Dendritic cell treated with granulocyte-macrophage colony-stimulating factor and Interleukin-4, amounts not matched to agents 40 ng/mL and 50 ng/mL, for 4 days (primary cell): ENCODE data around the gene MYOC.
"Not testable (repeated sequence)": the region's sequence is repeated elsewhere in the genome, so short reads cannot be mapped to it uniquely, and the experiment has no call there.

Experiments used
- H3K27ac Mint-ChIP-seq: one replicate; pipeline ENCODE4 v1.8.0; 2022; ENCODE audit warnings: mild to moderate bottlenecking, mixed read lengths
- H3K27me3 Mint-ChIP-seq: one replicate; pipeline ENCODE4 v1.8.0; 2022; ENCODE audit warnings: mild to moderate bottlenecking, mixed read lengths
- H3K36me3 Mint-ChIP-seq: one replicate; pipeline ENCODE4 v1.8.0; 2022; ENCODE audit warnings: low read depth, mixed read lengths
- H3K4me1 Mint-ChIP-seq: one replicate; pipeline ENCODE4 v1.8.0; 2022; ENCODE audit warnings: low read depth, mixed read lengths
- H3K4me3 Mint-ChIP-seq: one replicate; pipeline ENCODE4 v1.8.0; 2022; ENCODE audit warnings: mild to moderate bottlenecking, moderate library complexity, mixed read lengths
- H3K9me3 Mint-ChIP-seq: one replicate; pipeline ENCODE4 v1.8.0; 2022; ENCODE audit warnings: mixed read lengths
- intact Hi-C: fragments of 100-400 bp; cut with micrococcal nuclease; formaldehyde crosslinking; loops from one replicate; pipeline ENCODE4 v1.15.0; 2022

MYOC gene

DNA sequence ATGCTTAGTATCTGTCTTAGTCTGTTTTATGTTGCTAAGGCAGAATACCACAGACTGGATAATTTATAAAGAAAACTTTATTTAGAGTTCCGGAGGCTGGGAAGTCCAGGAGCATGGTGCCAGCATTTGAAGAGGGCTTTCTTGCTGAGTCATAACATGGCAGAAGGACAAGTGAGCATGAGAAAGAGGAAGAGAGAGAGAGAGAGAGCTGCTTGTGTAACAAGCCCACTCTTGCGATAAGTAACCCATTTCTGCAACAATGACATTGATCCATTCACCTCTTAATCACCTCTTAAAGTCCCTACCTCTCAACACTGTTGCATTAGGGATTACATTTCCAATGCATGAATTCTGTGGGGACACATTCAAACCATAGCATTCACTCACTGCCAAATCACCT lies 42.1 kb downstream of the MYOC start:
- no peaks in the 10 kb centered on the region for H3K36me3 Mint-ChIP-seq
- no peaks in the 10 kb centered on the region for H3K9me3 Mint-ChIP-seq
- peaks cover 6% of the 10 kb centered on the region for H3K4me1 Mint-ChIP-seq
- no peak overlapping the region for H3K27ac Mint-ChIP-seq
- H3K4me3 Mint-ChIP-seq: no peak overlapping the region
- no peaks in the 10 kb centered on the region for H3K27me3 Mint-ChIP-seq
- intact Hi-C loops: no loop called here

DNA sequence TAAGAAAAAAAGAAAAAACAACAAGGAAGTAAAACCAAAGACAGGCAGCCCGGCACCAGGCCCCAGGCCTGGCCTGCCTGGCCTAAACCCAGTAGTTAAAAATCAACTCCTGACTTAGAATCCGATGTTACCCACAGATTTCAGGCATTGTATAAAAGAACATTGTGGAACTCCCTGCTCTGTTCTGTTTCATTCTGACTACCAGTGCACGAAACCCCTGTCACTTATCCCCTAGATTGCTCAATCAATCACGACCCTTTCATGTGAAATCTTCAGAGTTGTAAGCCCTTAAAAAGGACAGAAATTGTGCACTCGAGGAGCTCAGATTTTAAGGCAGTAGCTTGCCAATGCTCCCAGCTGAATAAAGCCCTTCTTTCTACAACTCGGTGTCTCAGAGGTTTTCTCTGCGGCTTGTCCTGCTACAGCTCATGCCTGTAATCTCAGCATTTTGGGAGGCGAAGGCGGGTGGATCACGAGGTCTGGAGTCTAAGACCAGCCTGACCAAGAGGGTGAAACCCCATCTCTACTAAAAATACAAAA lies 46.0 kb downstream of the MYOC start:
- intact Hi-C loops: no loop called here
- no peak overlapping the region for H3K27ac Mint-ChIP-seq
- no peaks in the 10 kb centered on the region for H3K36me3 Mint-ChIP-seq
- no peaks in the 10 kb centered on the region for H3K9me3 Mint-ChIP-seq
- peaks cover 6% of the 10 kb centered on the region for H3K4me1 Mint-ChIP-seq
- no peaks in the 10 kb centered on the region for H3K27me3 Mint-ChIP-seq
- H3K4me3 Mint-ChIP-seq: no peak overlapping the region

DNA sequence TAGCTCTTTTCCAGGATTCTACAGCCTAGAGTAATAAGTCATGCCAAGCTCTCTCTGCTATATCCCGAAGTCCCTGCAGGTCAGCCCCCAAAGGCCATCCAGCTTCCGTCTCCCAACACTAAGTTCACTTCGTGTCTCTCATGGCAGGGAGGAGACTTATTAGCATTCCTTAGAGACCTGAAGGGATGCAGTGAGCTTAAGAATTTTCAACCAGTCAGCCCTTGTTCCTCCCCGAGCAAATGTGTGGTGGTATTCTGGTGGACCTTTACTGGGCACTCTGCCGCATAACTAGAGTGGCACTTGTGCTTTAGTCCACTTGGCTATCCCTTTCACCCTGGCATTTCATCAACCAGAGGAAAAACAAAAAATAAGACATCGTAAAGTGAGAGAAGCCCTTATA lies 49.4 kb downstream of the MYOC start:
- H3K36me3 Mint-ChIP-seq, H3K27ac Mint-ChIP-seq, H3K4me1 Mint-ChIP-seq, H3K4me3 Mint-ChIP-seq, H3K27me3 Mint-ChIP-seq, H3K9me3 Mint-ChIP-seq, intact Hi-C loops: not testable (repeated sequence)

DNA sequence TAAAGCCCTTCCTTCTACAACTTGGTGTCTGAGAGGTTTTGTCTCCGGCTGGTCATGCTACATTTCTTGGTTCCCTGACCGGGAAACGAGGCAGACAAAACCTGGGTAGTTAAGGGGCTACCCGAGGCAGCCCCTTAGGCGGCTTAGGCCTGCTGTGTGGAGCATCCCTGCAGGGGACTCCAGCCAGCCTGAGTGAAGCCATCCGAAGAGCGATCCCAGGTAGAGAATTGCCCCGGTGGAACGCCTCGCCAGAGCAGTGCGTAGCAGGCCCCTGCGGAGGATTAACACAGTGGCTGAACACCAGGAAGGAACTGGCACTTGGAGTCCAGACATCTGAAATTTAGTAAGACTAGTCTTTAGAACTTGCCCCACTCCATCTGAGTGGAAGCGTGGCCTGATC lies 51.6 kb downstream of the MYOC start:
- intact Hi-C loops: no loop called here
- Mint-ChIP-seq H3K4me3 (no peak overlapping the region), H3K36me3 (no peaks in the 10 kb centered on the region), H3K9me3 (no peaks in the 10 kb centered on the region), H3K27me3 (no peaks in the 10 kb centered on the region), H3K4me1 (peaks cover 6% of the 10 kb centered on the region), H3K27ac (no peak overlapping the region)

DNA sequence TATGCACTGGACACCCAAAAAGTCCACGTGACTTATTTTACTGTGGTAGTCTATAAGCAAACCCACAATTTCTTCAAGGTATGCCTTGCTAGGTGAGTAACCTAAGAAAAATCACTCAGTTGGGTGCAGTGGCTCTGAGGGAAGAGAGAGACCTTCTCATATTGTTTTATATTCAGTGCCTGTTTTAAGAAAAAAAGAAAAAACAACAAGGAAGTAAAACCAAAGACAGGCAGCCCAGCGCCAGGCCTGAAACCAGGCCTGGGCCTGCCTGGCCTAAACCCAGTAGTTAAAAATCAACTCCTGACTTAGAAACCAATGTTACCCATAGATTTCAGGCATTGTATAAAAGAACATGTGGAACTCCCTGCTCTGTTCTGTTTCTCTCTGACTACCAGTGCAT lies 52.2 kb downstream of the MYOC start:
- H3K36me3 Mint-ChIP-seq, H3K27me3 Mint-ChIP-seq, intact Hi-C loops, H3K27ac Mint-ChIP-seq, H3K4me1 Mint-ChIP-seq, H3K4me3 Mint-ChIP-seq, H3K9me3 Mint-ChIP-seq: not testable (repeated sequence)

- intact Hi-C loops: no loop called here
- Mint-ChIP-seq H3K4me1 (peaks cover 7% of the 10 kb centered on the region), H3K27me3 (no peaks in the 10 kb centered on the region), H3K36me3 (peaks cover 15% of the 10 kb centered on the region), H3K4me3 (no peak overlapping the region), H3K27ac (no peak overlapping the region), H3K9me3 (no peaks in the 10 kb centered on the region)
Observed at GRCh38 chr1:171597203-171597602, 55.3 kb downstream of the MYOC start.

DNA sequence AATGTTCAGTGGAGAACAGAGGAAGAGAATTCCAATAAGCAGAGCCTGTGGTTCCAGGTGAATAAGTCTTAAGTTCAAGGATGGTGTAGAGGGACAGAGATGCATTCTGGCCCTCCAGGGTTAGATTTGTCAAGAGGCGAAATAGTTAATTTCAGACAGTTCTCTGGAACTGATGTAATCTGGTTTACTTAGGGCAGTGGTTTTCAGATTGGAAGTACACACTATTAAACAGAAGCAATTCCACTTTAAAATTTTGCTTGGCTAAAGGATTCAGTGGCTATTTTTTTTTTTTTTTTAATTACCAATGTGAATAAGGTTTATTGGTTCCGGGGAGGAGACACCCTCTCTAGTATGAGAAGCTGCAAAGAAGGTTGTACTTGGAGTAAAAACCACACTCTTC lies 55.8 kb downstream of the MYOC start:
- peaks cover 7% of the 10 kb centered on the region for H3K4me1 Mint-ChIP-seq
- H3K36me3 Mint-ChIP-seq: peaks cover 20% of the 10 kb centered on the region
- no peaks in the 10 kb centered on the region for H3K27me3 Mint-ChIP-seq
- H3K4me3 Mint-ChIP-seq: no peak overlapping the region
- intact Hi-C loops: no loop called here
- no peaks in the 10 kb centered on the region for H3K9me3 Mint-ChIP-seq
- no peak overlapping the region for H3K27ac Mint-ChIP-seq

DNA sequence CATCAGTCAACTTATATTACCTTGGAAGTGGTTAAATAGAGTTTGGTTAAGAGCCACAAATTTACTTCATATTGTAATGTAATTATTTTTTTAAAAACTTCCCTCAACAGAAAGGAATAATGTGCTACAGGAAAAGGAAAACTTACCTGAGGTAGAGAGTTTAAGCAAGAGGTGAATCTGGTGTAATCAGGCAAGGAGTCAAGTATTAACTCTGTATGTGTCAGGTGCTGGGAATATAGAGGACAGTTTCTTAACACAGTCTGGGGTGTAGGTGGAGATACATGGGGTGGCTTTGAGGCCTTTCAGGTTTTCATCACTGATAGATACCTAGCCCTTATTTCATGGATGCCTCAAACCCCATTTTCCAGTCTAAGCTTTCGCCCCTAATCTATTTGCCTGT lies 56.4 kb downstream of the MYOC start:
- H3K4me3 Mint-ChIP-seq: no peak overlapping the region
- H3K4me1 Mint-ChIP-seq: peaks cover 7% of the 10 kb centered on the region
- H3K27ac Mint-ChIP-seq: no peak overlapping the region
- no peaks in the 10 kb centered on the region for H3K27me3 Mint-ChIP-seq
- H3K9me3 Mint-ChIP-seq: no peaks in the 10 kb centered on the region
- intact Hi-C loops: no loop called here
- H3K36me3 Mint-ChIP-seq: peaks cover 26% of the 10 kb centered on the region

GRCh38 chr1:171595324-171595723 lies 57.2 kb downstream of the MYOC start:
- Mint-ChIP-seq H3K4me1 (peaks cover 7% of the 10 kb centered on the region), H3K27ac (no peak overlapping the region), H3K36me3 (peaks cover 34% of the 10 kb centered on the region), H3K9me3 (no peaks in the 10 kb centered on the region), H3K4me3 (no peak overlapping the region), H3K27me3 (no peaks in the 10 kb centered on the region)
- intact Hi-C loops: no loop called here

DNA sequence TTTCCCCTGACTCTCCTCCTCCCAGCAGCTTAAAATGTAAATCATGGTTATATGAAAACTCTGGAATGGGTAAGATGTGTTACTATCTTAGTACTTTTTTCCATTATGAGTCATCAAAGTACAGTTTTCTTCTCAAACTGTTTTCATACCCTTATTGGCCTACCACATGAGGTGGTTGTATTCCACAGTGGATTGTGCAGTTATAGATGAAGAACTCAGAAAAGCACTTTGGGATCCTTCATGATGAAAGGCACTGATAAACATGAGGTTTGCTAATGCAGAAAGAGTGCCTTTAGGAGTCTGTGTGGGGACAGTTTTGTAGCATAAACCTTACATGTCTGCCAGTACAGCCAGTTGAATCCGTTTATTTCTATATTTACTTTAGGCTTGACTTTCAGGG lies 62.5 kb downstream of the MYOC start:
- intact Hi-C loops: no loop called here
- Mint-ChIP-seq H3K4me1 (no peaks in the 10 kb centered on the region), H3K27me3 (no peaks in the 10 kb centered on the region), H3K27ac (no peak overlapping the region), H3K4me3 (no peak overlapping the region), H3K9me3 (no peaks in the 10 kb centered on the region), H3K36me3 (peaks cover 85% of the 10 kb centered on the region)

DNA sequence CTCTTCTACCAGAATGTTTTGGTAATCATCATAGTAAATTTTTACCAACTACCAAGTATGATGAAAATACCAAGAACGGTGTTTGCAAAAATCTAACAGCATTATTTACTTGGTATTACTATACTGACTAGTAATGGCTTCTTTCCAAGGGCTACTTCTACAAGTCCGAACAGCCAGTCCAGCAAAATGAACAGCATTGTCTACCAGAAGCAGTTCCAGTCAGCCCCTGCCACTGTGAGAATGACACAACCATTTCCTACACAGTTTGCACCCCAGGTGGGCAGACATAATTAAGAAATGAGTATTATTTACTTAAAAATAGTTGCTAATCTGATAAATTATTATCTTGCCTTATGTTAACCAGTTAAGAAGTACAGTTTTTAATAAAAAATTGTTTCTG lies 64.3 kb downstream of the MYOC start:
- no peaks in the 10 kb centered on the region for H3K27me3 Mint-ChIP-seq

DNA sequence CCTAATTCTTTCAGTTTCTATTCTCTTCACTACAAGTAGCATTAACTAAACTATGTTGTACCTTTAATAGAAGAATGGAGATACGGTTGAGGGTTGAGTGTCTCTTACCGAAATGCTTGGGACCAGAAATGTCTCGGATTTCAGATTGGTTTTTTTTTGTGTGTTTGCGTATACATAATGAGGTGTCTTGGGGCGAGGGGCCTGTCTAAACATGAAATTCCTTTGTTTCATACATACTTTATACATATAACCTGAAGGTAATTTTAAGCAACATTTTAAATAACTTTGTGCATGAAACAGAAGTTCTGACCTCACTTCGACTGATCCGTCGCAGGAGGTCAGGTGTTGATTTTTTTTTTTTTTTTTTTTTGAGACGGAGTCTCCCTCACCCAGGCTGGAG lies 66.8 kb downstream of the MYOC start:
- H3K27ac Mint-ChIP-seq: no peak overlapping the region
- peaks cover 94% of the 10 kb centered on the region for H3K36me3 Mint-ChIP-seq
- no peaks in the 10 kb centered on the region for H3K4me1 Mint-ChIP-seq
- H3K27me3 Mint-ChIP-seq: no peaks in the 10 kb centered on the region
- H3K4me3 Mint-ChIP-seq: no peak overlapping the region
- intact Hi-C loops: loop anchor here (5.0 kb wide), 1 partner anchor 48 kb away; no protein-coding TSS in a partner anchor
- H3K9me3 Mint-ChIP-seq: no peaks in the 10 kb centered on the region

More for the DNA sequence above, 64.3 kb downstream of the MYOC start:
- Mint-ChIP-seq H3K27ac (no peak overlapping the region), H3K4me1 (no peaks in the 10 kb centered on the region), H3K36me3 (peaks cover 95% of the 10 kb centered on the region), H3K4me3 (no peak overlapping the region), H3K9me3 (no peaks in the 10 kb centered on the region)
- intact Hi-C loops: loop anchor here (5.0 kb wide), 1 partner anchor 51 kb away; no protein-coding TSS in a partner anchor
